Lower leg skin (tissue), 4 donors: Measurements from ENCODE around the gene MDFIC2. TPM values are rescaled to one million over a fixed set of nuclear protein-coding genes. Genes with fewer than 3 reads are reported as not detected.
"Not testable (repeated sequence)": the region's sequence is repeated elsewhere in the genome, so short reads cannot be mapped to it uniquely, and the experiment has no call there.

Experiments used
- DNase-seq, 2 donors: peaks; one replicate each; pipeline ENCODE4 v3.0.0-alpha.2; 2019; ENCODE audit warnings: low spot score in 2 of 2
- H3K4me3 ChIP-seq: fragments of 200-600 bp; sonication (generic); 2 replicates; pipeline ENCODE4 v1.5.1; 2017; ENCODE audit warnings: mild to moderate bottlenecking, low read depth; ENCODE audit not compliant: poor library complexity, severe bottlenecking
- POLR2A ChIP-seq, 2 donors: fragments of 450-650 bp; IDR thresholded peaks; one replicate each; pipeline ENCODE4 v1.6.1; 2016 to 2017; ENCODE audit warnings: antibody characterized with exemption in 2 of 2, mild to moderate bottlenecking in 1 of 2, moderate library complexity in 1 of 2
- WGBS, 2 donors: methylation state at CpG; one replicate each; pipeline ENCODE4 v1.1.5; 2018; 5-methylcytosine and 5-hydroxymethylcytosine counted together
- intact Hi-C: fragments of 100-400 bp; cut with DNase I; formaldehyde crosslinking; loops from one replicate; pipeline ENCODE4 v1.15.0; 2023; ENCODE audit warnings: low total_unique reads
- total RNA-seq, 4 donors: library from RNA; depleted of rRNA; stranded (reverse); fragments of >200 nt; gene quantifications; one replicate each; pipeline ENCODE4 v1.1.0, GENCODE V29; 2016
- TF ChIP-seq, protein P1 (sequence below), 3 donors: fragments of 450-650 bp; IDR thresholded peaks; one replicate each; pipeline ENCODE4 v1.5.1; 2016; ENCODE audit warnings: antibody characterized with exemption in 3 of 3, mild to moderate bottlenecking in 3 of 3, moderate library complexity in 2 of 3

MDFIC2 gene
- total RNA-seq, 4 donors from 2014 or later, result not detected

DNA sequence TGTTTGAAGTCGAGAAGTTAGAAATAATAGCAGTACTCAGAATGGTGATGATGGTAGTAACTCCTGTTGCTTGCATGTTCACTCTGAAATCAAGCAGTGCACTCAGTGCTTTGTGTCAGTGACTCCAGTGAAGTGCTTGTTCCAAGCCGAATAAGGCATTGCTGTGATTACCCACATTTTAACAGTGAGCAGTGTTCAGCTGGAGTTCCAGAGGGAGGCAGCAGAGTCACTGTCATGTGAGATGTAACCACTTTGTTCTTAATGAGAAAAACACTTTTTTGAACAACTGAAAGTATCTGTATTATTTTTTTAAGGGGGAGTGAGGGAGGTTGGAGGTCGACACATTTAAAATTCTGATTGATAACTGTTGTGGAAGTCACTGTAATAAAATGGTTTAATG lies 3.7 kb downstream of the MDFIC2 start:
- DNase-seq, result no peak
- intact Hi-C loops, result no loop called here
- WGBS, 2 donors, result 50 to 55% methylated on average over 3 of the region's 3 CpGs

DNA sequence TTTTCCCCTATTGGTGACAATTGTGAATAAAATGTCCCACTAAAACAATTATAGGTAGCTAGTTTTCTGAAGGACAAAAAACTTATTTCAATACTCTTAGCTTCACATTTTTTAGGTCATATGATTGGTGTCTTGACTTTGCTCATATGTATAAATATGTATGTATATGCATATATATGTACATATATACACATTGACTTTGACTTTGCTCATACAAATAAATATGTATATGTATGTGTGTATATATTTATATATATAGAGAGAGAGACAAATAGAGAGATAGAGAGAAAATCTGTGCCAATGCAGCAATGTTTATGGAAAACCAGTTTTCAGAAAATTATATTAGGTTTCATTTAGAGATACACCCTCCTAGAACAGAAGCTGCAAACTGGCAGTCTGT lies 5.7 kb downstream of the MDFIC2 start:
- TF ChIP-seq, protein P1, sequence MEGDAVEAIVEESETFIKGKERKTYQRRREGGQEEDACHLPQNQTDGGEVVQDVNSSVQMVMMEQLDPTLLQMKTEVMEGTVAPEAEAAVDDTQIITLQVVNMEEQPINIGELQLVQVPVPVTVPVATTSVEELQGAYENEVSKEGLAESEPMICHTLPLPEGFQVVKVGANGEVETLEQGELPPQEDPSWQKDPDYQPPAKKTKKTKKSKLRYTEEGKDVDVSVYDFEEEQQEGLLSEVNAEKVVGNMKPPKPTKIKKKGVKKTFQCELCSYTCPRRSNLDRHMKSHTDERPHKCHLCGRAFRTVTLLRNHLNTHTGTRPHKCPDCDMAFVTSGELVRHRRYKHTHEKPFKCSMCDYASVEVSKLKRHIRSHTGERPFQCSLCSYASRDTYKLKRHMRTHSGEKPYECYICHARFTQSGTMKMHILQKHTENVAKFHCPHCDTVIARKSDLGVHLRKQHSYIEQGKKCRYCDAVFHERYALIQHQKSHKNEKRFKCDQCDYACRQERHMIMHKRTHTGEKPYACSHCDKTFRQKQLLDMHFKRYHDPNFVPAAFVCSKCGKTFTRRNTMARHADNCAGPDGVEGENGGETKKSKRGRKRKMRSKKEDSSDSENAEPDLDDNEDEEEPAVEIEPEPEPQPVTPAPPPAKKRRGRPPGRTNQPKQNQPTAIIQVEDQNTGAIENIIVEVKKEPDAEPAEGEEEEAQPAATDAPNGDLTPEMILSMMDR (IDR thresholded peaks at IDR 0.05), result no peak
- no peak for DNase-seq
- no peak overlapping the region for H3K4me3 ChIP-seq
- intact Hi-C loops, result no loop called here

More for the DNA sequence above, 3.7 kb downstream of the MDFIC2 start:
- H3K4me3 ChIP-seq, result no peak overlapping the region
- TF ChIP-seq, protein P1 (IDR thresholded peaks at IDR 0.05), result no peak
- TF ChIP-seq POLR2A (IDR thresholded peaks at IDR 0.05), result no peak

DNA sequence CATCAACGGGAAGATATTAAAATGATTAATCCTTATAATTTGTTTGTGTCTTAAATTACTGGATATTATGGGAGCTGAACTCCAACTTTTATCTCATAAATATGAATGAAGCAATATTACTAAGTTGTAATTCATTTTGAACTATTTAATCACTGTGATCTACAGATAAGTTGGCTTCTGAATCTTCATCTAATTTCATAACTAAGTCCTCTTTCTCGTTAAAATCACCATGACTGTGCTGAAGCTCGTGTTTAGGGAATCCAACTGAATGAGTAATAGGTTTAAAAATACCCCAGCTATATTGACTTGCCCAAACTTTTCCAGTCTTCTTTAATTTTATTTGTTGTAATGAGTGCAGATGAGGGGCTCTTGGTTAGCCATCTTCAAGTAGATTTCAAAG lies 14.1 kb downstream of the MDFIC2 start:
- 17 to 23% methylated on average over 3 of the region's 3 CpGs for WGBS, 2 donors
- no peak overlapping the region for H3K4me3 ChIP-seq
- TF ChIP-seq, protein P1 (IDR thresholded peaks at IDR 0.05), result no peak
- TF ChIP-seq POLR2A (IDR thresholded peaks at IDR 0.05), result no peak
- intact Hi-C loops, result no loop called here
- DNase-seq, result no peak

DNA sequence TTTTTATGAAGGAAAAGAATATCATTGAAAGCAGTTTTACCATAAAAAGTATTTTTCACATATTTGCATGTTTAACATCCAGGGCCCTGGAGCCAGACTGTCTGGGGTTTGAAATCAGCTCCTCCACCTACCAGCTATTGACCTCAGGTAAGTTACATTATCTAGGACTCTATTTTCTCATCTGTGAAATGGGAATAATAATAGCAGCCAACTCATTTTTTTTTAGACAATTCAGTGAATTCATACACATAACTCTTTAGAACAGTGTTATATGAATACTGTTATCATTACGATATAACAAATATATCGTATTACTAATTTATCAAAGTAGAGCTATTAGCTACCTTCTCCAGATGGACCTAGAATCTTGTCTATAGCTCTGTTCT lies 21.3 kb downstream of the MDFIC2 start:
- H3K4me3 ChIP-seq, result no peak overlapping the region
- TF ChIP-seq POLR2A (IDR thresholded peaks at IDR 0.05), result no peak
- TF ChIP-seq, protein P1 (IDR thresholded peaks at IDR 0.05), result no peak
- intact Hi-C loops, result no loop called here
- WGBS, 2 donors, result 98 to 100% methylated on average over 2 of the region's 2 CpGs
- no peak for DNase-seq

DNA sequence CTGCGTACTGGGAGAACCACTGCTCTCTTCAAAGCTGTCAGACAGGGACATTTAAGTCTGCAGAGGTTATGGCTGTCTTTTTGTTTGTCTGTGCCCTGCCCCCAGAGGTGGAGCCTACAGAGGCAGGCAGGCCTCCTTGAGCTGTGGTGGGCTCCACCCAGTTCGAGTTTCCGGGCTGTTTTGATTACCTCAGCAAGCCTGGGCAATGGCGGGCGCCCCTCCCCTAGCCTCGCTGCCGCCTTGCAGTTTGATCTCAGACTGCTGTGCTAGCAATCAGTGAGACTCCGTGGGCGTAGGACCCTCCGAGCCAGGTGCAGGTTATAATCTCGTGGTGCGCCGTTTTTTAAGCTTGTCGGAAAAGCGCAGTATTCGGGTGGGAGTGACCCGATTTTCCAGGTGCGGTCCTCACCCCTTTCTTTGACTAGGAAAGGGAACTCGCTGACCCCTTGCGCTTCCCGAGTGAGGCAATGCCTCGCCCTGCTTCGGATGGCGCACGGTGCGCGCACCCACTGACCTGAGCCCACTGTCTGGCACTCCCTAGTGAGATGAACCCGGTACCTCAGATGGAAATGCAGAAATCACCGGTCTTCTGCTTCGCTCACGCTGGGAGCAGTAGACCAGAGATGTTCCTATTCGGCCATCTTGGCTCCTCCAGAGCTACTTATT lies 21.9 kb downstream of the MDFIC2 start:
- intact Hi-C loops, H3K4me3 ChIP-seq, DNase-seq: not testable (repeated sequence)
- 94 to 95% methylated on average over 32 of the region's 32 CpGs for WGBS, 2 donors

DNA sequence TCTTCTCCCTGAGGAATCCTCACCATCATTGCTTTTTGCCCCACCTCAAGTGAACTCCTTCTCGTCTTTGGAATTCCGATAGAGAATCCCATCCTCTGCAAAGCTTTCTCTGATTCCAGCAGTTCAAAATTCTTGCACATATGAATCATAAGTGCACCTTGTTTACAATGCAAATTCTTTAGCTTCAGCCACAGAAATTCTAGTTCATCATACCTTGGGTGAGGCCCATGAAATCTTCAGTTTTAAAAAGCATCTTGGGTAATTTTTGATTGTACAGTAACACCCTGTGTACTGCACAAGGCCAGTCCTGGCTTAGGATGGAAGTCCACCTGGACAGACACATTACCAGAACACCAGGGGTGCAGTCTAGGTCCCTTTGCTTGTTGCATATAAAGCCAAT lies 30.8 kb downstream of the MDFIC2 start:
- intact Hi-C loops, result no loop called here
- H3K4me3 ChIP-seq, result no peak overlapping the region
- 78 to 83% methylated on average over 2 of the region's 2 CpGs for WGBS, 2 donors
- DNase-seq, result no peak
- no peak for TF ChIP-seq POLR2A (IDR thresholded peaks at IDR 0.05)
- TF ChIP-seq, protein P1 (IDR thresholded peaks at IDR 0.05), result no peak
